ENCODE results near the gene ZFAND6.
"Not testable (repeated sequence)": the region's sequence is repeated elsewhere in the genome, so short reads cannot be mapped to it uniquely, and the experiment has no call there.

Gene ZFAND6

DNA sequence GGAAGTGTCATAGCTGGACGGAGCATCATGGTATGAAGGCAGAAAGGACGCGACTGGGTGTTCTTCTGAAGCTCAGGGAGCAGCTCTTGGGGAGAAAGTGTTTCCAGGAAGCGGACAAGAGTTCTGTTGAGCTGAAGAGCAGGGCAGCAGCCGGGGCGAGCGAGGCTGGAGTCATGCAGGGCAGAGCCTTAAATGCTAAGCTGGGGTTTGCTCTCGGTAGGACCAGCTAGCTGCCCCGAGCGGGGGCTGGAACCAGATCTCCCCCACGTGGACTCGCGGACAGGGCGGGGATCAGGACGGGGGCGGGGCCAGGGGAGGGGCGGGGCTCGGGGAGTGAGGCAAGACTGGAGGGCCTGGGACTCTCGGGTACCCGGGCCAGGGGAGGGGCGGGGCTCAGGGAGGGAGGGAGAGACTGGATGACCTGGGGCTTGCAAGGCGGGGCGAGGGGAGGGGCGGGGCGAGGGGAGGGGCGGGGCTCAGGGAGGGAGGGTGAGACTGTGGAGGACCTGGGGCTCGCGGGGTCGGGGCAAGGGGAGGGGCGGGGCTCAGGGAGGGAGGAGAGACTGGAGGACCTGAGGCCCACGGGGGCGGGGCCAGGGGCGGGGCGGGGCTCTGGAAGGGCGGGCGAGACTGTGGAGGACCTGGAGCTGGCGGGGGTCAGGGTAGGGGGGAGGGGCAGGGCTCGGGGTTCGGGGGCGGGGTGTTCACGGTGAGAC lies 92.9 kb downstream of the ZFAND6 start:
- peak; percentile 93 for DNase-seq

DNA sequence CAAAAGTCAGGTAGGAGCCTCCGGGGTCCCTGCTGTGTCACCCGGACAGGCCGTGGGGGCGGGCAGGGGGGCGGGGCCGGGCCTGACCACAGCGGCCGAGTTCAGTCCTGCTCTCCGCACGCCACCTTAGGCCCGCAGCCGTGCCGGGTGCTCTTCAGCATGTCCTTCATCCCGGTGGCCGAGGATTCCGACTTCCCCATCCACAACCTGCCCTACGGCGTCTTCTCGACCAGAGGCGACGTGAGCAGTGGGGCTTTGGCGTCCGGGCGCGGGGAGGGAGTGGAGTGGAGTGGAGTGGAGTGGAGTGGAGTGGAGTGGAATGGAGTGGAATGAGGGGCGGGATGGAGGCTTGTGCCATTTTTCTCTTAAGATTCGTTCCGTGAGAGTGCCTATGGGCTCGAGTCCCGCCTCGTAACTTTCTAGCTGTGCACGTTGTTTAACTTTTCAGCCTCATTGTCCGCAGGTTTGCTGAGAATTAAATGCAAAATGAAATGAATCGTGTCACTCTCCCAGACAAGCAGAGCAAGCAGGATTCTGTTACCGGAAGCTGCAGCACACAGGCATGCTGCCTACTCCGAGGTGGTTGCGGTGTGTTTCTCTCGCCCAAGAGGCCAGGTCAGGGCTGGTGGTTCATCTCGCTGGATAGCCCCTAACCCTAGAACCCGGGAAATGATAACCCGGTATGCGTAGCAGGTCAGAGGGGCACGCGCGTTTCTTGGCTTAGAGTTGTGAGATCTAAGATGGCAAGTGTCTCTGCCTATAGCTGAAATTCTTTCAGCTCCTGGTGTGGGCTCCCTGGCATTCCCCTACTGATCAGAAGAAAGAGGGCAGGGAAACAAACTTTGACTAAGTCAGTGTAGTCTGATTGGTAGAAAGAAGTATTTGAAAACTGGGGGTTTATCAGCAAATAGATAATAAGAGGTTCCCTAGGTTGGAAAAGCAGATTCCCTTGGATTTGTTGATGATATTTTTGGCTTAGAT lies 93.7 kb downstream of the ZFAND6 start, which contains the start of gene FAH:
Gene FAH, plus strand, starts transcription at position 104 of the 981 bp plus-strand sequence. Its CDS starts 56 bp downstream, at position 160.
- DNase-seq = no peak

DNA sequence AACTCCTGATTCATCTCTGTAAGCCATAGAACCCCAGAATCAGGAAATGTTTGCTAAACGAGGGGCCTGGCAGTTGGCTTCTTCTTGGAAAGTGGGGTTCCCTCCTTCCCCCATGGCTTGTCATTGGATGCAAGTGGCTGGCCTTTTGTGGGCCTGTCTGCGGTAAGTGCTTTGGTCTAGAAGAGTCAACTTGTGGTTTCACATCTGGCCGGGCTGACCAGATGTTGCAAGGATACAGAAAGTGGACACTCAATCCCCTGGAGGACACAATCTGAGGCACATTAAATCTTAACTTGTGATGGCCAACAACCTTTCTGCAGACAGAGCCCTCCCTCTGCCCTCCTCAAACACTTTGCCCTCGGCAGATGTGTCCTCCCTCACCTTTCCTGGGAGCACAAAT lies 94.4 kb downstream of the ZFAND6 start:
- DNase-seq = no peak

DNA sequence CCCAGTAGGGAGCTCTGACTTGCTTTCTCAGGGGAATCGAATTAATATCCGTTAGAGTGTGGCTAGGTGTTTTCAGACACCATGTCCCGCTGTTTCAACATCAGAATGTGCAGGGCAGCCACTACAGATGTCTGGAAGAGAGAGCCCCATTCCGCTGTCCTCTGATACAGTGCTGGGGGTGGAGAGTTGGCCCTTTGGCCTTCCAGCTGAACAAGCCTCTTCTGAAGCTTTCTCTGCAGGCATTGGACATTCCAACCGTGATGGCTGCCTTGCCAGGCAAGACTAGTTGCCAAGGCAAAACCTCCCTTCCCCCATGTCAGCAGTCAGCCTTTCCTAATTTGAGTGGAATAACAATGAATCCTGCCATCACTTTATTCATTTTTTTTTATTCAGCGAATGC lies 94.9 kb downstream of the ZFAND6 start:
- DNase-seq = no peak

DNA sequence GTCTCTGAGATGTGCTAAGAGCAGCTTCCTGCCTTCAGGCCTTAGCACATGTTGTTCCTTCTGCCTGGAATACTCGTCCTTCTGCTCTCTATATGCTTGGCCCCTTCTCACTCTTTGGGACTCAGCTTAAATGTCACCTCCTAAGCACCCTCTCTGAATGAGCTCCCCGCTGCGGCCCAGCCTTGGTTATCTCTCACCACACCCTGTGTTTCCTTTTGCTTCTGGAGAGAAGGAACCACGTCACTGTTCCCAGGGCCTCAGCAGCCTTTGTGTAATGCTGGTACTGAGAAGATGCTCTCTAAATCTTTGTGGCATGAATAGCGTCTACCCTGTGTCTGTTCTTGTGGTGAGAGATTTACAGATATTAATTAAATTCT lies 95.5 kb downstream of the ZFAND6 start:
- no peak for DNase-seq

DNA sequence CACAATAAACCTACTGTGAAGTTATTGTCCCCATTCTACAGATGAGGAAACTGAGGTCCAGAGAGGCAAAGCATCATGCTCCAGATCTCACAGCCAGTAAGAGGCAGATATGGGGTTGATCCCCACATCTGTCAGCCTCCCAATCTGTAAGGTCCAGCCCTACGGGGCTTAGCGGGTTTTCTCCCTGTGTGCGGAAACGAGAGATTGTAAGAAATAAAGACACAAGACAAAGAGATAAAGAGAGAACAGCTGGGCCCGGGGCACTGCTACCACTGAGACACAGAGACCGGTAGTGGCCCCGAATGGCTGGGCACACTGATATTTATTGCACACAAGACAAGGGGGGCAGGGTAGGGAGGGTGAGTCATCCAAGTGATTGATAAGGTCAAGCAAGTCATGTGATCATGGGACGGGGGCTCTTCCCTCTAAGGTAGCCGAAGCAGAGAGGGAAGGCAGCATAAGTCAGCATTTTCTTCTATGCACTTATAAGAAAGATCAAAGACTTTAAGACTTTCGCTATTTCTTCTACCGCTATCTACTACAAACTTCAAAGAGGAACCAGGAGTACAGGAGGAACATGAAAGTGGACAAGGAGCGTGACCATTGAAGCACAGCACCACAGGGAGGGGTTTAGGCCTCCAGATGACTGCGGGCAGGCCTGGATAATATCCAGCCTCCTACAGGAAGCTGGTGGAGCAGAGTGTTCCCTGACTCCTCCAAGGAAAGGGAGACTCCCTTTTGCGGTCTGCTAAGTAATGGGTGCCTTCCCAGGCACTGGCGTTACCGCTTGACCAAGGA lies 96.1 kb downstream of the ZFAND6 start:
- DNase-seq = not testable (repeated sequence)

DNA sequence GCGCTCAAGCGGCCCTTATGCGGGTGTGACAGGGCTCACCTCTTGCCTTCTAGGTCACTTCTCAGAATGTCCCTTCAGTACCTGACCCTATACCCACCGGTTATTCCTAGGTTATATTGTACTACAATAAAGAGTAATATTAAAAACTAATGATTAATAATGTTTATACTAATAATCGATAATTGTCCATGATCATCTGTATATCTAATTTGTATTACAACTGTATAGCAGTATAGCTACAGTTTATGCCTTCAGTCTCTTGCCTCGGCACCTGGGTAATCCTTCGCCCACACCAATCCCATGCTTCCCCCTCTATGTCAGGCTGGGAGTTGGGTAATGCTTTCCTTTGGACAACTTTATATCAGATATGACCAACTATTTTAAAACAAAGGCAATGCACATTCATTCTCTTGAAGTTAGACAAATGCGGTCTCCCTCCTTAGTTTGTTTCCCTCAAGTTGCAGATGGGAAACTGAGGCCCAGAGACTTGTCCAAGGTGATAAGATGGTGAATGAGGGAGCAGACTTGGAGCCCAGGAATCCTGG lies 96.8 kb downstream of the ZFAND6 start:
- no peak for DNase-seq

DNA sequence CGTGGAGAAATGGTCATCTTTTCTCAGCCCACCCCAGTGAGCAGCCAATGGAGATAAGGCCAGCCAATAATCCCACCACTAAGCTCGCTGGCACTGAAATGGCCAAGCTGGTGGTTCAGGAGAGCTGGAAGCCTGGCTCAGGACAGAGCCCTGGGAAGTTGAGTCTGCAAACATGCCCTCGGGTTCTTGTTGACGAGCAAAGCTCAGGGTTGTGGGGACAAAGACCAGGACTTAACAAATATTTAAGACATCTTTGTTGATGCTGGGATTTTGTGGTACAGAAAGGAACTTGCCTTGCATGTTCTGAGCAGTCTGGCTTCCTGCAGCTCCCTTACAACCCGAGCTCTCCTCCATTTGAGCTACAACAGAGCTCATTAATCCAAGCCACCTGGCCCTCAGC lies 97.7 kb downstream of the ZFAND6 start:
- no peak for DNase-seq

DNA sequence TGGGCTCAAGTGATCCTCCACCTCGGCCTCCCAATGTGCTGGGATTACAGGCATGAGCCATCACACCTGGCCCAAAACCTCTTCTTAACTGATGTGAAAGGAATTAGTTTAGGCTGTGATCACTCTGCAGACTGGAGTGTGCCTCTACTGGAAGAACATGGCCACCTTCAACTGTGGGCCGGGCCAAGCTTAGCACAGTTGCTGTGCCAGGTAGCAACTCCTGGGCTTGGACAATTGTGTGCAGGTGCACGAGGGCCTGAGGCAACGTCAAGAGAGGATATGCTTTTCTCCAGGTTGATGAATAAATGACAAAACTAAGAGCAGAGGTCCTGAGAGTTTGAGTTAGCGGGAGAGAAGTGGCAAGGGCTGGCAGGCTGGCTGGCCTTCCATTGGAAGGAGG lies 99.8 kb downstream of the ZFAND6 start:
- no peak for DNase-seq

DNA sequence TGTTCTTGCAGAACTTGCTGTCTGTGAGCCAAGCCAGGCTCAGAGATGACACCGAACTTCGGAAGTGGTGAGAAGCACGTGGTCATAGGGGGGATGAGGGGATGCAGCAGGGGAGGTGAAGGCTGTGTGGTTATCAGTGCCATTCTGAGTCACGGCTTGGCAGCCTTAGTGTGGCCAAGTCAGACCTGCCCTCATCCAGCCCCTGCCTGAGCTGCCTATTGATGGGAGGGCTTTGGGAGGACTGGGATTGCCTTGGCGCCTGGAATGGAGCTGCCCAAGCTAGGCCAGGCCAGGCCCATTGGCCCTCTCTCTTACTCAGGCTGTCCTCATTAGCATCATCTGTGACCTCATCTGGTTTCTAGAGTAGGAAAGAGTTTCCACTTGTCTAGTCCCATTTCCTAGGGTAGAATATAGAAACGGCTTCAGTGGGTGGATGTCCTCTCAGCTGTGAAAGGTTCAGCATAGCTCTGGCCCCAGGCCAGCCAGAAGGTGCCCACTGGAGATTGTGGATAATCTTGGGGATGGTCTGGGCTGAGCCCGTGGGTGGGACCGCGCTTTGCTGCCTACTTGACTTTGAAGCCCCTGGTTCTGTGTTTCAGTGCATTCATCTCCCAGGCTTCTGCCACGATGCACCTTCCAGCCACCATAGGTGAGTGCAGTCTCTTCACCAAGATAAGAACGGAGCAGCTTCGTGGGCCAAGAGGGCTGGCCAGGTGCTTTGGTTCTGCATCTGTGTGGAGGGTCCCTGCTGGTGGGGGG lies 100.5 kb downstream of the ZFAND6 start:
- no peak for DNase-seq

DNA sequence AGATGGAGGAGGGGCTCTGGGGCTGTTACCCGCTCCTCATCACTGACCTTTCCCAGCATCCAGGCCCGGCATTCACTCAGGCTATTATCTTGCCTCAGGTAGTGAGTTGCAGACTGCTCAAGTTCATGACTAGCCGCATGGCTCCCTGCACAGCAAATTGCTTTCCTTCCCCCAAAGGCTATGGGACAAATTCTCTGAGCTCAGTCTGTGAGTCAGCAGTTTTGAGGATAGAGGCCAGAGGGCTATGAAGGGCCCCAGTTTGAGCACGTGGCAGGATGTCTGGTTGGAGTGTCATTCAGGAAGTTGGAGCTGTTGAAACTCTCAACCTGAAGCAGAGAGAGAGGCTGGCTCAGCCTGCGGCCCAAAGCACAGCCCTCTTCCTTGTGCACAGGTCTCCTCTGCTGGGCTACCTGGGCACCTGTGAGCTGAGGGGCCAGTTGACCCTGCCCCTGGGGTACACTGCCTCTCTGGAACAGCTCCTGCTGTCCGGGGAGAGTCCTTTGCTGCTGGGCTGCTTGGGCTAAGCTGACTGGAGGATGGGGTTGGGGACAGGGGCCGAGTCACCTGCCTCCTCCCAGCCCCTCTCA lies 101.2 kb downstream of the ZFAND6 start:
- DNase-seq = no peak

DNA sequence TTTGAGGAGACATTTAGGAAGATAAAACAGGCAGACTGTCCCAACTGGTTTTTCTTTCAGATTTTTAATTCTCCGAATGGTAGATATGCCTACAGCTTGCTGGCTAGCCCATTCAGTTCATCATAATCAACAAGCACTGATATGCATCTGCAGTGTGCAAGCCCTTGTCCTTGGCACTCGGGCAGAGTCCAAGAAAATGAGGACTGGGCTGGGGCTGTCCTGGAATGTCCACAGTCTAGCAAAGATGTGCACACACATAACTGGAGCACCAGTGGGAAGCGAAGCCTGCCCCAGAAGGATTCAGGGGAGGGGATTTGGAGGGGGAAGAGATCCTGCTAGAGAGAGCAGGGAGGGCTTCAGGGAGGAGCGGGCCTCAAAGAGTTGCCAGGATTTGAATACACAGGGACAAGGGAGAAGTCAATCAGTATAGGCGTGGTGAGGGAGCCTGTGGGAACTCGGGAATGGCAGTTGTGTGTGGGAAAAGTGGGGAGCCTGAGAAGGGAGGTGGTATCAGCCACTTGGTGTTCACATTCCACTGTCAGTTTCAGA lies 102.1 kb downstream of the ZFAND6 start:
- no peak for DNase-seq

DNA sequence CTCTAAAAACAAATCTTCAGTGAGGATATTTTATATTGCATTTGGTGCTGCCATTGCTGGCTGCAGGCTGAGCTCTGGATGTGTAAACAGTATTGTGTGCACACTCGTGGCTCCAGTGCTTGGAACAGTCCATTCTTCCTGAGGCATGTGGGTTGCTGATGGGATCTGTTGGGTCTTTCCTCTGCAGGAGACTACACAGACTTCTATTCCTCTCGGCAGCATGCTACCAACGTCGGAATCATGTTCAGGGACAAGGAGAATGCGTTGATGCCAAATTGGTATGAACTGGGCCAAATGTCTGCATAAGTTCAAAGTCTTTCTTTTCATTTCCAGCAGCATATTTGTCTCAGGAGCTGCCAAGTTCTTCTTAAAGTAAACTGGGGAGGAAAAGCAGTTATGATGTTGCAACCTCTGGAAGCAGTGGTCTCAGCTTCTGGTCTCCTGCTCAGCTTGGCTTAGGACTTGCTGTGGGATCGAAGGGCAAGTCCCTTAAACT lies 102.6 kb downstream of the ZFAND6 start:
- no peak for DNase-seq

DNA sequence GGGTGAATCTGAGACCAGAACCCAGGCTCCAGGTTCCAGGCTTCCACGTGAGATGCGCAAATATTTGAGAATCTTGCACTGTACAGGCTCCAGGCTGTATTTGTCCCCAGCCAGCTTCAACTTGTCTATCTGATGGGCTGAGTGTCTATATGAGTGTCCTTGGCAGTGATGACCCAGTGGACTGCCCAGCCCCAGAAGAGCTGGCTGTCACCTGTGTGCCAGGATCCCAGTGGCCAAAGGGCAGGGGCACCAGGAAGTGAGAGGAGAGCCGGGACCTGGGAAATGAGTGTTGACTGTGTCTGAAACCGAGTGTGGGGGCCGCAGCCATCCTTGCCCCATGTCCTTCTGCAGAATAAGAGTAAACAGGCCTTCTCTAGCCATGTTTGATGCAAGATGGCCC lies 103.7 kb downstream of the ZFAND6 start:
- DNase-seq = no peak

DNA sequence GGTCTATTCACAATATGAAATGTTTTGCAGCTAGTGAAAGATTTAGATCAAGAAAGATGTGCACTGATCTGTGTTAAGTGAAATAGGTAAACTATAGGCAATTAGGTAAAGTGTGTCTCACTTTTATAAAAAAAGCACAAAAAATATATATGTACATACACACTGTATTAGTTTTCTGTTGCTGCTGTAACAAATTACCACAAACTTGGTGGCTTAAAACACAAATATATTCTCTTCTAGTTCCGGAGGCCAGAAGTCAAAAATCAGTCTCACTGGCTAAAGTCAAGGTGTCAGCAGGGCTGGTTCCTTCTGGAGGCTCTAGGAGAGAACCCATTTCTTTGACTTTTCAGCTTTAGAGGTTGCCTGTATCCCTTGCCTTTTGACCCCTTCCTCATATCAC lies 104.4 kb downstream of the ZFAND6 start:
- no peak for DNase-seq

DNA sequence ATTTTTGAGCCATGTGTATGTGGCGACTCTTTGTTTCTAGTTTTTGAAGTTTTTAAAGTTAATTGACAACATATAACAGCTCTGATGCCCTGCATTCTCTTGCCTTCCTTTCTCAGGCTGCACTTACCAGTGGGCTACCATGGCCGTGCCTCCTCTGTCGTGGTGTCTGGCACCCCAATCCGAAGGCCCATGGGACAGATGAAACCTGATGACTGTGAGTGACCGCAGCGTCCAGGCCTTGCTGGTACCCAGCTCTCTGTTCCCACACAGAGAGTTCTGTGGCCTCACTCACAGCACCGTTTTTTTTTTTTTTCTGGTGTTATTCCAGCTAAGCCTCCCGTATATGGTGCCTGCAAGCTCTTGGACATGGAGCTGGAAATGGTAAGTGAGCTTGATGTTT lies 108.5 kb downstream of the ZFAND6 start:
- no peak for DNase-seq

DNA sequence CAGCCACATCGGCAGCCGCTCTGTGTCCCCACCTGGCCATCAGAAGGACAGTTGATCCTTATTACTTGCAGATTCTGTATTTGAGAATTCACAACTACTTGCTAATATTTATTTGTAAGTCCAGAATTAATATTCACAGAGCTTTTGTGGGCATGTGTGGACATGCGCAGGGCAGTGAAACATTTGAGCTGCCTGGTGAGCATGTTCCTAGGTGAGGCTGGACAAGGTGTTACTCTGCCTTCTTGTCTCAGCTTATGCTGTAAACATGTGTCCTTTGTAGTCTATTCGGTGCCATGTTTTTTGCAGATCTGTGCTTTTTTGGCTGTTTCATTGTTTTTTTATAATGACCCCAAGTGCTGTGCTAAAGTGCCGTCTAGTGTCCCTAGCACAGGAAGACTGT lies 108.9 kb downstream of the ZFAND6 start:
- DNase-seq = no peak

DNA sequence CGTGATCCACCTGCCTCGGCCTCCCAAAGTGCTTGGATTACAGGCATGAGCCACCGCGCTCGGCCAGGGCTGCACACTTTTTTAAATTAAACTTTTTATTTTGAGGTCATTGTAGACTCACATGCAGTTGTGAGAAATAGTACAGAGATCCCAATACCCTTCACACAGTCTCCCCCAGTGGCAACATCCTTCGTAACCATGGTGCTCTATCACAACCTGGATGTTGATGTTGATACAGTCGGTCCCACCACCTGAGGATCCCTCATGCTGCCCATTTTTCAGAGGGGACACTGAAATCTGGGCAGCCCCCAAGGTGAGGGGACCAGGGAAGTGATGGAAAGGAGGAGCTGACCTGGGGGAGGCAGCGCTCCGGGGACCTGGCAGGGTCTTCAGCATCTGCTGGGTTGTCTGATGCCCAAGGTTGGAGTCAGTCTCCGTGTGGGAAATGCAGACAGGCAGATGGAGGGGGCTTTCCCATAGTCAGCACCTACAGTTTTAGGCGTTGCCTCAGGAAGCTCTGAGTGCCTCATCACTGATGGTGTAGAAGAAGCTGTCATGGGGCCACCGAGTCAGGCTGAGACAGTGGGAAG lies 110.4 kb downstream of the ZFAND6 start:
- no peak for DNase-seq

DNA sequence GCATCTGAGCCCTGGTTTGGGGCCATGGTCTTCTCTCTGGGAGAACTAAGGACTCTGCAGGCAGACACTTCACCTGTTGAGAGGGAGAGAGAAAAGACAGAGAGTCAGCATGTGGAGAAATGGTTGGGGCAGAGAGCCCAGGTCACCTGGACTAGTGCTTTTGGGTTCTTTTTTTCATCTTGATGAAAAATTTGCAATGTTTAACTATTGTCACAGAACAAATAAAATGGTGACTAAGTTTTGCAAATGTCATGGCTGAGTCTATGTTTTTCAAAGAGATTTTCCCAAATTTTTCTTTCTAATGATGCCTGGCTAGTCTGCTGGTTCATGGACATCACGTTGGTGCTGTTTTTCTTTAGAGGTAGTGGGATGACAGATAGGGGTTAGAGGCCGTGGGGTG lies 111.1 kb downstream of the ZFAND6 start:
- DNase-seq = no peak

DNA sequence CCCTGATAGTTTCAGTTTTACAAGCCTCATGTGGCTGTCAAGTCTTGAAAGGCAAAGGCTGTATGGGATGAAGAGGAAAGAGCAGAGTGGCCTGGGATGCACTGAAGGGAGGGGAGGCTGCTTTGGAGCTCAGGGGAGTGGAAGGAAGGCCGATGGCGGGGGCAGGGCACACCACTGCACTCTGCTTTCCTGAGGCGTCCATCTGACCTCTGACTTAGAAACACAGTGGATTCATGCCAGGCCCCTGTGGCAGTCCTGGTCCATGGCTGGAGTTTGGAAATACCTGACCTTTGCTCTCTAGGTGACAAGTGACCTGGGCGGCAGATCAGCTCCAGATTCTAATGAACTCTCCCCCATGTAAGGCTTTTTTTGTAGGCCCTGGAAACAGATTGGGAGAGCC lies 112.3 kb downstream of the ZFAND6 start:
- DNase-seq = no peak

DNA sequence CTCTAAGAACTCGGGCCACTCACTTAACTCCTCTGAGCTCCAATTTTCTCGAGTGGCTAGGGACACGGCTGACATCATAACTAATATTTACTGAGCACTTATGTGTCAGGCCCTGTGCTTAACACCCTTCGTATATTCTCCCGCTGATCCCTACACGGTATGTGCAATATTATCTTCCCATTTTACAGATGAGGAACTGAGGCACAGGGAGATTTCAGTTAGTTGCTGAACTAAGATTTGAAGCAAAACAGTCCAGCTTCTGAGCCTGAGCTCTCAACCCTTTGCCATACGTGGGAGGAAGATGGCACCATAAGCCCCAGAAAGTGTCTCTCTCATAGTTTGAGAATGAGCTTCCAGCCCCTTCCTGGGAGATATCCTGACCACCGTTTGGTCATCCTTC lies 112.9 kb downstream of the ZFAND6 start:
- no peak for DNase-seq

Measured in NCI-H1436 (cell line).